Measurements from ENCODE around the gene GNAQ.
A peak's percentile ranks its signal among the peaks of the same experiment; 100 is the strongest.
"Not testable (repeated sequence)": the region's sequence is repeated elsewhere in the genome, so short reads cannot be mapped to it uniquely, and the experiment has no call there.

The GNAQ gene

DNA sequence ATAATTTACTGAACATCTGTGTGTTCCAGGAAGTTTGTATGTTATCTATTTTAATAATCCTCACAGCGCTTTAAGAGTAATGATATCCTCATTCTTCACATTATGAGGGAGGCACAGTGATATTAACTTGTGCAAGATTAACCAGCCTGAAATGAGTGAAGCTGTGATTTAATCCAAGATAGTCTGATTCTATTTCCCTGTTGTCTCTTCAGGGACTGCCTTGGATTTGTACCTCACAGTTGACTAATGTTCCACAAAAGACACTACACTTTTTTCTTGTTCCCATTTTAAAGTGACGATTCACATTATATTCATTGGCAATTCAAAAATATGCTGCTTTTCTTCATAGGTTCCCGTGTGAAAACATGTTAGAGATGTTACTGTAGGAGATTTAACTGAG, 258.2 kb downstream of the GNAQ start:
- no peak for DNase-seq (ENCODE audit: low read depth in 2 of 2)

DNA sequence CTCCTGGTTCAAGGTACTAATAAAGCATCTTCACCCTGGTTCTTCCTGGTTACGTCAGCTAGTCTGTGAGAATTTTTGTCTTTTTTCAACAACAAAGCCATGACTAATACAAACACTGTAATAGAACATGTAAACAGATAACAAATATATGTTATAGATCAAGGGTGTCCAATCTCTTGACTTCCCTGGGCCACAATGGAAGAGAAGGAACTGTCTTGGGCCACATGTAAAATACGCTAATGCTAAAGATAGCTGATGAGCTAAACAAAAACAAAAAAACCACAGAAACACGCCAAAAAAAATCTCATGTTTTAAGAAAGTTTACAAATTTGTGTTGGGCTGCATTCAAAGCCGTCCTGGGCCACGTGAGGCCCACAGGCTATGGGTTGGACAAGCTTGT, 259.0 kb downstream of the GNAQ start:
- DNase-seq (ENCODE audit: low read depth in 2 of 2), result no peak

DNA sequence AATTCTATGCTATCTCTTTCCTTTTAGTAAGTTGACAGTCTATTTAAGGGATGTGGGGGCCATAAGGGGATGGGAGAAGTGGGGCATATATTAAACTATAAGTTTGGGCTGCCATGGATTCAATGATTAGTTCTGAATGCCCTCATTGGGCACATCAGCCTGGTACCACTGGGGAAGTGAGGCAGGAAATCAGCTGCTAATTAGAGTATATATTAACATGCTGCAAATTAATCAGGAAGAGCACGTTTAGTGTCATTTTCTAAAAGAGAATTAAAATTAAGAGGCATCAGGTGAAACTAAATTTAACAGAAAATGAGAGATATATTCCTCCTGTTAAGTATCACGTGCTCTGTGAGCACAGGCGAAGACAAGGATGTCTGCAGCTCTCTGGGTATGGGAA, 260.4 kb downstream of the GNAQ start:
- DNase-seq (ENCODE audit: low read depth in 2 of 2), result no peak

DNA sequence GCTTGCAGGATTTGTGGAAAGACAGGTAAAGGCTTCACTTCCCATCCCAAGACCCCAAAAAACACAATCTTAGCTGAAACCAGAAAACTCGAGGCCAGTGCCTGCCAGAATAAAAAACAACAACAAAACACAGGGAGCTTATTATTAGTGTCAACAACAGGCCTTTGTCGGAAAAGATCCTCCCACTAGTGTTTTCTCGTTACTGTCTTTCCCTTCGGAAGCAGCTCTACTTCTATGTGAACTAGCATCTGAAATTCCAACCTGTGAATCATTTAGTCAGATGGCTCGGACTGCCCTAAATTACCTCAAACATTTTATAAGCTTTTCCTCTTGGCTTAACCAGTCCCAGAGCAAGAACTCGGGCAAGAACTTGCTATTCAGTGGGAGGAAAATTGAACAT, 261.3 kb downstream of the GNAQ start:
- DNase-seq (ENCODE audit: low read depth in 2 of 2), result no peak

DNA sequence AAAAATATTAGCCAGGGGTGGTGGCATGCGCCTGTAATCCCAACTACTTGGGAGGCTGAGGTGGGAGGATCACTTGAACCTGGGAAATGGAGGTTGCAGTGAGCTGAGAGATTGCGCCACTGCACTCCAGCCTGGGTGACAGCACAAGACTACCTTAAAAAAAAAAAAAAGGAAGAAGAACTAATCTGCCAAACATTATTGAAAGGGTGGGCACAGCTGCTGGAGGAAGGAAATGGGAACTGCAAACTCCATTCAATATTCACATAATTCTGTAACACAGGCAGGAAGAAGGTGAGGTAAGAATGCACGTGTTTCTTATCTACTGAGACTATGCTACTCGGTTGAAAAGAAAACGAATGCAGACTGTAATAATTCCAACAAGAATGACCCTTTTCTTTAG, 262.4 kb downstream of the GNAQ start:
- no peak for DNase-seq (ENCODE audit: low read depth in 2 of 2)

DNA sequence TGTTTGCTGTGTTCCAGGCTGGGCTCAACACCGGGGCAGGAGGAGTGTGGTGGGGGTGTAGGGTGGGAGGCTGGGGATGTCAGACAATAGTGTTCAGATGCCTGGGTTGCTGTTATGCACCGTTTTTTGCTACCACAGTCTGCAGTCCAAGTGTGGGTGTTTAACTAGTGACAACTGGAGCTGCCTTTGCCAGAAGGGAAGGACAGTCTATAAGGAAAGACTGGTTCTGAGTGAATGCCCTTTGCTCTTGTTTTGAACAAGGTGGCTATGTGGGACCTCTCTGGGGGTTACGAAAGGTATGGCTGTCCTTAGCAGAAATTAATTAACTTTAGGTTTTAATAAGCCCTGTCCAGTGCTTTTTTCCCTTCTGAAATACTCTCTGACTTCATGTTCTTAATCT, 265.0 kb downstream of the GNAQ start:
- no peak for DNase-seq (ENCODE audit: low read depth in 2 of 2)

DNA sequence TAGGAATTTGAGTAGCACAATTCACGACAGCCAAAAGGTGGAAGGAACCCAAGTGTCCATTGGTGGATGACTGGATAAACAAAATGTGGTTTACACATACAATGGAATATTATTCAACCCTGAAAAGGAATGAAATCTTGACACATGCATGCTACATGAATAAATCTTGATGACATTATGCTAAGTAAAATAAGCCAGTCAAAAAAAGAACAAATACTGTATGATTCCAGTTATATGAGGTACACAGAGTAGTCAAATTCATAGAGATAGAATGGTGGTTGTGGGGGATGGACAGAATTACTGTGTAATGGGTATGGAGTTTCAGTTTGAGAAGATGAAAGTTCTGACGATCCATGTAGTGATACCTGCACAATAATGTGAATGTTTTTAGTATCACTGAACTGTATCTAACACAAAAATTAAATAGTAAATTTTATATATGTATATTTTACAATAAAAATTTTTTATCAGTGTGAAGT, 265.8 kb downstream of the GNAQ start:
- DNase-seq (ENCODE audit: low read depth in 2 of 2), result no peak

DNA sequence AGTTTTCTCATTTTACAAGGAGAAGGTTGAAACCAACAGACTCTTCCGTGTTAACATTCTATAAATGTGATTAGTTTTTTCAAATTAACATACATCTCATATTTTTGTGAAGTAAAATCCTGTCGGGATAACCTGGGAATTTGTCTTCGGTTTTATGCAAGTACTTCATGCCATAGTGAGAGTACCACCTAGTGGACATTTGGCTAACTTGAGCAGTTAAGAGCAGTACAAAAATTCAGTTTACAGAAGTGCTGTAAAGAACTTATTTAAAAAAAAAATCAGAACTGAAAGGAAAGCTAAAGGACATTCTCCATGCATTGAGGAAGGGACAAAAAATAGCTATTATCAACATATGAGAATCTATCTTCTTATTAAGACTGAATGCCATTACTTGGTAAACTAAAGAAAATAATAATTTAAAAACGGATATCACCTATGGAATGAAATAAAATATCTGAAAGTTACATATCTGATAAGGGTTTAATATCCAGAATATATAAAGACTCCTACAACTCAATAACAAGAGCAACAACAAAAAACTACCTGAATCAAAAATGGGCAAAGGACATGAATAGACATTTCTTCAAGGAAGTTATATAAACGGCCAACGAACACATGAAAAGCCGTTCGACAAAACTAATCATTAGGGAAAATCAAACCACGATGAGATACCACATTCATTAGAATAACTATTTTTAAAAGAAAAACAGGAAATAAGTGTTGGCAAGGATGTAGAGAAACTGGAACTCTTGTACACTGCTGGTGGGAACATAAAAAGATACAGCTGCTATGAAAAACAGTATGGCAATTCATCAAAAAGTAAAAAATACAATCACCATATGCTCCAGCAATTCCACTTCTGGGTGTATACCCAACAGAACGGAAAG, 266.5 kb downstream of the GNAQ start:
- DNase-seq (ENCODE audit: low read depth in 2 of 2), result peak; percentile 22 to 30

DNA sequence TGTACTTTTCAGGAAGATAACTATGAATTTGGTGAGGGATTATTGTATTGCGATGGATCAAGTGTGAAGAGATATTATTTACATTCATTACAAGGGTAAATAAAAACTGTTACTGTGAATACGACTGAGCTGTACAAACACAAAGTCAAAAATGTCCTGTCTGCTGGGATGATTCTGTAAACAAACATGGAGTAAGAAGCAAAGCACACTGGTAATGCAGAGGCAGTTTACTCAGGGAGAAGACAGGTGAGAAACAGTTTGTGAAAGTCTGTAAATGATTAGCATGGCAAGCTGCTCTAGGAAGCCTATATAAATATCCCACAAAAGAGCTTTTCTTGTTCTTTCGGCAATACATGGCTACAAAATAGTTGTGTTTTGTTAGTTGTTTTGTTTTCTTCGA, 268.0 kb downstream of the GNAQ start:
- no peak for DNase-seq (ENCODE audit: low read depth in 2 of 2)

DNA sequence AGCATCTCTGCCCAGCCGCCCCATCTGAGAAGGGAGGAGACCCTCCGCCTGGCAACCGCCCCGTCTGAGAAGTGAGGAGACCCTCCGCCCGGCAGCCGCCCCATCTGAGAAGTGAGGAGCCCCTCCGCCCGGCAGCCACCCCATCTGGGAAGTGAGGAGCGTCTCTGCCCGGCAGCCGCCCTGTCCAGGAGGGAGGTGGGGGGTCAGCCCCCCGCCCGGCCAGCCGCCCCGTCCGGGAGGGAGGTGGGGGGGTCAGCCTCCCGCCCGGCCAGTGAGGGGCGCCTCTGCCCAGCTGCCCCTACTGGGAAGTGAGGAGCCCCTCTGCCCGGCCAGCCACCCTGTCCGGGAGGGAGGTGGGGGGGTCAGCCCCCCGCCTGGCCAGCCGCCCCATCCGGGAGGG, 270.7 kb downstream of the GNAQ start:
- DNase-seq (ENCODE audit: low read depth in 2 of 2), result not testable (repeated sequence)

DNA sequence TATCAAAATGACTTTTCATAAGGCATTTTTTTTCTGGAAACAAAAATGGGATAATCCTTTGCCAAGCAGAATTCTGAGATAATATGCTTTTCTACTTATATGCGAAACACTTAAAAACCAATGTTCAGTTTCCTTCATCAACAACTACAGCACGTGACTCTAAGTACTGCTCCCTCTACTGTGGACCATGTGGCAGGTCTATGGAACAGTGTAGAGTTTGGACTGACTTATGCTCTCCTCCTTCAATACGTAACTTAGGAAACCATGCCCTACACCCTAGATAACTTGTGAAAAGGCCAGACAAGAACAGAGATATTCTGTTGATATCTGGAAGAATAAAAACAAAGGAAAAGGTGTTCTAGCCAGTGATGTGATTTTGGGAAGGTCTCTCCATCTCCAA, 272.2 kb downstream of the GNAQ start:
- DNase-seq (ENCODE audit: low read depth in 2 of 2), result no peak

DNA sequence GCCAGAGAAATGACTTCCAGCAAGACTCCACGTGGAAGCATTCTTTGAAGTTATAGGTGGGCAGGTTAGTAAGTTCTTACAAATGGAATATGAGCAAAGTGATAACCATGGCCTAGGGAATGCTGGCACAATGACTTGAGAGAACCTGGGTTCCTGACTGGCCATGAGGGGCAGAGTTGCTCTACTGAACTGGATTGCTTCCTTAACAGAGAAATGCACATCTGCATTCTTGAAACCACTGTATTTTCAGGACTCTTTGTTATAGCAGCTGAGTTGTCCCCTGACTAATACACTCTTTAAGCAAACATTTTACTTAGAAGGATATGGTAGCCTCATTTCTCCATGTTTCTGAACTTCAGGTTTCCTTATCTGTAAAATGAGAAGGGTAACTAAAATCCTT, 275.2 kb downstream of the GNAQ start:
- DNase-seq (ENCODE audit: low read depth in 2 of 2), result no peak

DNA sequence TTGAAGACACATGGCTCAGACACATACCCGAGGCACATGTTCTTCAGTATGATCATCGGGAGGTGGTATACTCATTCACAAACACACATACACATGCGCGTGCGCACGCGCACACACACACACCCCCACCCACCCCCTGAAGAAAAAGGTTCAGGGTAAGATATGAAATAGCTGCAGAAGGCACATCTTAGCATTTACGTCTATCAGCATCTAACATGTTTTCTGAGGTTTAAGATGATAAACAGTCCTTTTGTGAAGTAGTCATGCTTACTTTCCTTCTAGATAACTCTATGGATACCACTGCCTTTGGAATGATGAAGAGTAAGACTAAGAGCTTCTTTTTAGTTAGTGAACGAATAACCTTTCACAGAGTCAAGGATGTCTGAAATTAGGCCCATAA, 278.4 kb downstream of the GNAQ start:
- no peak for DNase-seq (ENCODE audit: low read depth in 2 of 2)

DNA sequence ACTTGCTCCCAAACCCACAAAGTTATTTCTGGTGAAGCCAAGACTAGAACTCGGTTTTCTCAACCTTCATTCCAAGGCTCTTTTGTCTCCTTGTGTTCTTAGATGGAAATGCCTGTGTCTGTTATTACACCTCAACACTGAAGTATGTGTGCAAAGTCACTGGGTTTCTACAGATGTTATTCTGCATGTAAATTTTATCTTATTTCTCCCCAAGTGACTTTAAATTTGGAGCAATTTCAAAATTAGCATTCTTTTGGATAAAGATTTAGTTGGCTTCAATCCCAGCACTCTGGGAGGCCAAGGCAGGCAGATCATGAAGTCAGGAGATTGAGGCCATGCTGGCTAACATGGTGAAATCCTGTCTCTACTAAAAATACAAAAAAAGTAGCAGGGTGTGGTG, 279.1 kb downstream of the GNAQ start:
- DNase-seq (ENCODE audit: low read depth in 2 of 2), result peak; percentile 95 to 96

DNA sequence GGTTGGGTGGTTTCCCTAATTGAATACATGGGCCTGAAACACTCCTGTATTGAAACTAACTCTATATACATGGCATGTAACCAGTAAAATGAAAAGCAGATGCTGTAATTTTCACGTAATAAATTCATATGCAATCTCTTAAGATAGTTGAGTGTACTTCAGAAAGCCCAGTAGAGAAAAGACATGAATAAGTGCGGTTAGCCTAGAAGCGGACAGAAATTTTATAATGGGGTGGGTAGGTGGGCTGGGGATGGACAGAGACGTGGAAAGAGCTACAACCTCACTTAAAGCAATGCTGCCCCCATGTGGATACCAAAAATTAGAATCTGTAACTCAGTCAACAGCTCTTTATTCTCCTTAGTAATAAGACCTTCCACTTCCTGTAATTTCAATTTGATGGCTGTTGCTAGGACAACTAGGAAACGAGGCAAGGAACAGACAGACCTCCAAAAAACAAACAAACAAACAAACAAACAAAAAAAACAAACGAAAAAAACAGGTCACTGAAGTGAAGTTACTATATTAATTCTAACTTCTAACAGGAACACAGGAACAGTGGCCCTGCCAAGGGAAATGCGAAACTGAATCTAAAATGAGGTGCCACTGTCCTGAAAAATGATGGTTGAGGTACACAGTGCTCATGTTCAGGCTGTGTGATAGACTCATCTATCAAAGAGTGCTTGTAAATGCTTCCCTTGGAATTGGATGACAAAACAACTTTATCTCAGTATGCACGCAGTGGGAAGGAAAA, 280.1 kb downstream of the GNAQ start:
- peak; percentile 90 to 93 for DNase-seq (ENCODE audit: low read depth in 2 of 2)

DNA sequence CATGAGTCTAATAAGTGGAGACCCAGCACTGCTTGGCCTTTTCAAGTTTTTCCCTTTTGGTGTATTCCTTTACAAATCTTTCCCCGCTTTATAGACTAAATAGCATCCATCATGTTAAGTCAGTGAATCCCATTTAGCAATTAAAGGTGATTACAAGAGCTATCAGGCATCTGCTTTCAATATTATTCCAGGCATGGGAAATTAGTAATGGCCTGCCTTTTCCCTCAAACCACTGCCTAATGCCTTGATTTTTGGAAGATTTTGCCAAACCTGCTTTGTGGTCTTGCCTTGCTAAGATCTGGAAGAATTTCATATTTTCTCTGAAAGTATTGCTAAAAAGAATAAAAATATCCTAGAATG, 280.6 kb downstream of the GNAQ start:
- DNase-seq (ENCODE audit: low read depth in 2 of 2), result no peak

DNA sequence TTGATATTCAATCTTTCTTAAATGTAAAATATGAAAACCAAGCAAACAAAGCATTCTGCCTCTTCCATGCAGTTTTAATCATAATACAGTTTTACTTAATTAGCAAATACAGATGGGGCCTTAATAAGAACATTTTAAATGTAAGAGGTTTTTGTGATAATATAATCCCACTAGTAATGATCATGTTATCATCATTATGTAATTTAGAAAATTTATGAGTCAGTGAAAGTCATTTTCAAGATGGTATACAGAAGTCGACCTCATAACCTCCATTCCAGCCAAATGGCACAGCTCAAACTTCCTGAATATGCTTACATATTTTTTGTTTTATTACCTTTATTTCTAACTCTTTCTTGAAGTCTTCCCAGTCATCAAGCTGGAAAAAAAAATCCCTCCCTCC, 281.3 kb downstream of the GNAQ start:
- DNase-seq (ENCODE audit: low read depth in 2 of 2), result no peak

DNA sequence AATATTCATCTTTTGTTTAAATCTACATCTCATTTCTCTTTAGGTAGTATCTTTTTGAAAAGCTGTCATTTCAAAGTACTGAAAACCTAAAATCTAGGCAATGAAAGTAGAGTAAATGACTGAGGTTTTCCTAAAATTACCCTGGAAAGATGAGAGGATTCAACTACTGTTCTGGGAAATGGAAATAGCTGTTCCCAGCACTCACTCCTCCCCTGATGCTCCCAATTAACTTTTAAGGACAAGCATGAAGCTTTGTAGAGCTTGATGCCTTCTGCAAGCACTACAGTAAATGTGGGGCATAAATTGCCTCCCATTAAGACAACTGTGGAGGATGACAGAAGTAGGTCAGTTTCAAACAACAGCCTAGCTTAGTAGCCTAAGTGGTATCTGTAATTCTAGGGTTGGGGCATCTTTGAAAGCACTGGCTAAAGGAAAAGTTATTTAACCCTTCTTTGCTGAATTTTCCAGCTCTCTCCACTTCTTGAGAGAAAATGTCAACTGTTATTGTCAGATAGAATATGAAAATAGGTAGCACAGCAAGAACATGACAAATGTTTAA, 283.3 kb downstream of the GNAQ start:
- DNase-seq (ENCODE audit: low read depth in 2 of 2), result no peak

DNA sequence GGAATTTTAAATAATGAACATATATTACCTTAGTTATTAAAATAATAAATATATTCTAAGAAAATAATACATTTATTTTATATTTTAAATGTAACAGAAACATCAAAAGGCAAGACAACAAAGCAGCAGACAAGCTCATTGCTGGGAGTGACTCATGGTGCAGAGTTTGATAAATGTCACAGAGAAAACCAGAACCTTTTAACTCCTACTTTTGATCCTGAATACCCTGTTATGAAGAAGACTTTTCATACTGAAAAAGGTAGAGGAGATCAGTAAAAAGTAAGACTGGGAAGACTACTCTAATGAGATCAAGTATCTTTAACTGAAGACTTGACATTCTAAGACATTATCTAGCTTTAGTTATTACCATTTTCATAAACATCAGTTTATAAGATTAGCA, 284.4 kb downstream of the GNAQ start:
- no peak for DNase-seq (ENCODE audit: low read depth in 2 of 2)

DNA sequence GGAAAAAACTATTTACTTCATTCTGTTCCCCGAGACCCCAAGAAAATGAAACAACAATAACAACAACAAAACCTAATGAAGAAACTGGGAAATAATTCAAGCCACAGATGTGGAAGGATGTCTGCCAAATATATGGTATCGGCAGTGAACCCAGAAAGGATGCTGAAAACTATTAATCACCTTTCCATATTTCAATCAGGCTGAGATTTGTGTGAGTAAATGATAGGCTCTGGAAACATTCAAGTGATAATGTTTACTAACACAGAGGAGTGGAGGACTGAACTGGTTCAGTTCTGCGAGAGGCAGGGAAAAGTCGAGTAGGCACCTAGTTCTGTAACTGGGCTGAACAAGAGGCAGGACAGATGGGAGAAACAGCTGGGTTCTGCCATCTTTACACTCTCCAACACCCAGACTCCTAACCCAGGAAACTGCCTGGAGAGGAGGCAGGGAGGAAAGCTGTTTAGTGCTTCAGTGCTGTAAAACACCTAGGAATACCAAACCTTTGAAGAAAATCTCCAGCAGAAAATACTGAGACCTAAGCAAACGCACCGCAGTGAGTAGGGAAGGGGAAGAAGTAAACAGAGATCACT, 286.7 kb downstream of the GNAQ start:
- DNase-seq (ENCODE audit: low read depth in 2 of 2), result no peak

DNA sequence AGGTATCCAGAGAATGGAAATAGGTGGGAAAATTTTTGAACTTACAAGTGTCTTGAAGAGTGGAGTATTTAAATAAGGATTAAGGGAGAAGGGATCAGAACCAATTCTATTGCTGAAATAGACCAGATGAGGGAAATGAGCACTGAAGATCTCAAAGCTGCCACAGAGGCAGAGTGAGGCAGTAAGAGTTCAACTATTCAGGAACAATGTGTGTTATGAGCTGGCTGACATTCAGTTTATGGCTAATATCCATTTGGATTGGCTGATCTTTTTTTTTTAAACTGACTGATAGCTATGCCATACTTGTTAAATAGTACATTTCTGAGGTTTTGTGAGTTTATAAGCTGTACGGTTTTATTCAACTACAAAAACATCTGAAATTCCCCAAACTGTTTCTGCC, 288.2 kb downstream of the GNAQ start:
- peak in 1 of 2 experiments; percentile 42 for DNase-seq (ENCODE audit: low read depth in 2 of 2)

DNA sequence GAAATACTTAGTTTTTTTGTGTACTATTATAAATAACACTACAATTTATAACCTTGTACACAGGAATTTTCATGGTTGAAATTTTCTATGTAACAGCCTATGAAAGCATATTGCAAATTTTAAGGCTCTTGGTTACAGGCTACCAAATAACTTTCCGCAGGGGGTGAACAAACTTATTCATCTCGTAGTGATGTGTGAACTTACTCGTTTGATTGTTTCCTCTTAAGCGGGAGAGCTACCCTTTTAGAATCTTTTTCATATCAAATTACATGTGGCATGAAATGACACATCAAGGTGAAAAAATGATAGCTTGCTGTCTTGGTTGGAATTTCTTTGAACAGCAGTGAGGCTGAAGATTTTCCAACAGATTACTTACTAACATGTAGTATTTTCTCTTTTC, 292.7 kb downstream of the GNAQ start:
- no peak for DNase-seq (ENCODE audit: low read depth in 2 of 2)

Data from fibroblast of skin of left quadriceps (primary cell).